ENCODE results near the gene TAS2R1.

The TAS2R1 gene

DNA sequence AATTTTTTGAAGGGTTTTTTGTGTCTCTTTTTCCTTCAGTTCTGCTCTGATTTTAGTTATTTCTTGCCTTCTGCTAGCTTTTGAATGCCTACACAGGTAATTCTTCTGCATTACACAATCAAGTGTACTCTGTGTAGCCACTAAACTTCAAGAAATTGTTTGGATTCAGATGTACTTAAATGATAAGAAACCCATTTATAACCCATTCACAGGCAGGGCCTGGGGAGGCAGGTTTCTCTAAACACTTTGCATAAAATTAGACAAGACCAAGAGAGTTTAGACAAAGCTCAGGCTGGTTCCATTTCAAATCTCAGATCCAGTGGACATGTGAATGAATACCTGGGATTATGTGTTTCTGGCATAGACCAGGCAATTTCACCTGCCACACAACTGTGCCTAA lies 43.0 kb downstream of the TAS2R1 start:
- no peak overlapping the region for H3K9ac ChIP-seq (ENCODE audit: low read length)
- DNase-seq, result no peak
- no peak overlapping the region for H2BK5ac ChIP-seq (ENCODE audit: low read depth, low read length, poor library complexity)
- no peaks in the 10 kb centered on the region for H3K36me3 ChIP-seq (ENCODE audit: control insufficient read depth in 1 of 2, insufficient read depth in 2 of 2, low read length in 2 of 2)
- H4K91ac ChIP-seq (ENCODE audit: low read depth, low read length), result no peak overlapping the region
- no peak overlapping the region for H2AFZ ChIP-seq (ENCODE audit: insufficient read depth, low read length, poor library complexity)
- H3K27me3 ChIP-seq (ENCODE audit: insufficient read depth, low read length), result no peaks in the 10 kb centered on the region
- no peaks in the 10 kb centered on the region for H3K9me3 ChIP-seq (ENCODE audit: insufficient read depth, low read depth, low read length)
- H2AK5ac ChIP-seq (ENCODE audit: low read length), result no peak overlapping the region
- no peak overlapping the region for H3K4me2 ChIP-seq (ENCODE audit: low read length)
- no peak overlapping the region for H3K14ac ChIP-seq (ENCODE audit: low read length)
- no peak overlapping the region for H2BK12ac ChIP-seq (ENCODE audit: low read length)
- no peak overlapping the region for H3K27ac ChIP-seq (ENCODE audit: low read depth, low read length)
- no peak overlapping the region for H2BK120ac ChIP-seq (ENCODE audit: insufficient read depth, low read length, poor library complexity)
- H3K79me1 ChIP-seq (ENCODE audit: low read length), result no peaks in the 10 kb centered on the region
- no peak overlapping the region for H4K12ac ChIP-seq (ENCODE audit: low read depth, low read length)
- H3K23ac ChIP-seq (ENCODE audit: low read length), result no peak overlapping the region
- H4K8ac ChIP-seq (ENCODE audit: low read depth, low read length), result no peak overlapping the region
- no peak overlapping the region for H3K4ac ChIP-seq (ENCODE audit: low read depth, low read length)
- H3K4me1 ChIP-seq (ENCODE audit: control insufficient read depth in 1 of 2, insufficient read depth in 2 of 2, low read length in 2 of 2), result no peaks in the 10 kb centered on the region
- H3K4me3 ChIP-seq (ENCODE audit: low read depth, low read length), result no peak overlapping the region
- no peaks in the 10 kb centered on the region for H3K79me2 ChIP-seq (ENCODE audit: control insufficient read depth, insufficient read depth, low read length, poor library complexity)
- no peak overlapping the region for H3K18ac ChIP-seq (ENCODE audit: low read length)

DNA sequence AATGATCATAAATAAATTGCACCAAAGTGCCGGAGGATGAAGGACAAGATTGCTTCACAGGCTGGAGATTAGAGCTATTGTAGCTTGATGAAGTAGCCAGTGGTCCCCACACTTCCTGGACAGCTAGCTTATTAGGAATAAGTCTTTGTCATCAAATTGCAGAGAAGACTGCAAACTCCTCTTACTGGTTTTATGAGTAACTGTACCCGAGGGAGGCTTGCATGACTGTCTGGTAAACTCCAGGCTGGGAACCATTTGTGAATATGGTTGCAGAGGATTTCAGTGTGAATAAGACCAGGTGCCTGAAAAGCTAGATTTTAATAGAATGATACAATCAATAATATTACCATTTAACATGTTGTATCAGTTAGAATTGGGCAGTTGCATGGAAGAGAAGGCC lies 47.7 kb downstream of the TAS2R1 start:
- H3K36me3 ChIP-seq (ENCODE audit: control insufficient read depth in 1 of 2, insufficient read depth in 2 of 2, low read length in 2 of 2), result no peaks in the 10 kb centered on the region
- H3K4me2 ChIP-seq (ENCODE audit: low read length), result no peak overlapping the region
- no peak overlapping the region for H4K91ac ChIP-seq (ENCODE audit: low read depth, low read length)
- H3K14ac ChIP-seq (ENCODE audit: low read length), result no peak overlapping the region
- H4K12ac ChIP-seq (ENCODE audit: low read depth, low read length), result no peak overlapping the region
- H3K27ac ChIP-seq (ENCODE audit: low read depth, low read length), result no peak overlapping the region
- no peaks in the 10 kb centered on the region for H3K4me1 ChIP-seq (ENCODE audit: control insufficient read depth in 1 of 2, insufficient read depth in 2 of 2, low read length in 2 of 2)
- no peak overlapping the region for H2BK5ac ChIP-seq (ENCODE audit: low read depth, low read length, poor library complexity)
- no peaks in the 10 kb centered on the region for H3K79me2 ChIP-seq (ENCODE audit: control insufficient read depth, insufficient read depth, low read length, poor library complexity)
- H3K23ac ChIP-seq (ENCODE audit: low read length), result no peak overlapping the region
- no peak overlapping the region for H2BK12ac ChIP-seq (ENCODE audit: low read length)
- no peaks in the 10 kb centered on the region for H3K9me3 ChIP-seq (ENCODE audit: insufficient read depth, low read depth, low read length)
- H3K18ac ChIP-seq (ENCODE audit: low read length), result no peak overlapping the region
- no CpG with 5 or more reads among the region's 2 CpGs for WGBS (ENCODE audit: extremely low coverage, insufficient coverage, insufficient read length)
- no peak overlapping the region for H2AFZ ChIP-seq (ENCODE audit: insufficient read depth, low read length, poor library complexity)
- DNase-seq, result no peak
- H4K8ac ChIP-seq (ENCODE audit: low read depth, low read length), result no peak overlapping the region
- no peak overlapping the region for H2AK5ac ChIP-seq (ENCODE audit: low read length)
- H3K4ac ChIP-seq (ENCODE audit: low read depth, low read length), result no peak overlapping the region
- H3K9ac ChIP-seq (ENCODE audit: low read length), result no peak overlapping the region
- H2BK120ac ChIP-seq (ENCODE audit: insufficient read depth, low read length, poor library complexity), result no peak overlapping the region
- no peaks in the 10 kb centered on the region for H3K27me3 ChIP-seq (ENCODE audit: insufficient read depth, low read length)
- no peaks in the 10 kb centered on the region for H3K79me1 ChIP-seq (ENCODE audit: low read length)
- no peak overlapping the region for H3K4me3 ChIP-seq (ENCODE audit: low read depth, low read length)

Data from trophoblast cell (in vitro differentiated cells and primary cell).